HG03354 (cell line): ENCODE measurements around the gene ACAN.

Experiments used
- ATAC-seq: cut with Tn5 transposase; IDR thresholded peaks from one replicate; pipeline ENCODE4 v1.9.1; 2021; ENCODE audit warnings: mild to moderate bottlenecking; ENCODE audit not compliant: unreplicated experiment, poor library complexity, severe bottlenecking

The ACAN gene

GRCh38 chr15:88839146-88839545 lies 35.9 kb downstream of the ACAN start:
- no peak for ATAC-seq

GRCh38 chr15:88839961-88840360 lies 36.7 kb downstream of the ACAN start:
- no peak for ATAC-seq

- ATAC-seq = no peak
These were observed 38.0 kb downstream of the ACAN start for GRCh38 chr15:88841236-88841635.

- ATAC-seq = no peak
These were observed 38.9 kb downstream of the ACAN start for GRCh38 chr15:88842156-88842555.

- ATAC-seq = no peak
These were observed 40.1 kb downstream of the ACAN start for GRCh38 chr15:88843334-88843733.

- ATAC-seq = no peak
These were observed 41.6 kb downstream of the ACAN start for GRCh38 chr15:88844749-88845386.

GRCh38 chr15:88845616-88846015 lies 42.4 kb downstream of the ACAN start:
- no peak for ATAC-seq

- ATAC-seq = no peak
These were observed 43.9 kb downstream of the ACAN start for GRCh38 chr15:88847144-88847543.

- no peak for ATAC-seq
These were observed 45.0 kb downstream of the ACAN start for GRCh38 chr15:88848203-88848602.

GRCh38 chr15:88849376-88850072 lies 46.3 kb downstream of the ACAN start:
- no peak for ATAC-seq

GRCh38 chr15:88852476-88852875 lies 49.2 kb downstream of the ACAN start:
- no peak for ATAC-seq

- no peak for ATAC-seq
These were observed 55.7 kb downstream of the ACAN start for GRCh38 chr15:88858934-88859333.

GRCh38 chr15:88859550-88859949 lies 56.3 kb downstream of the ACAN start:
- no peak for ATAC-seq

- ATAC-seq = no peak
These were observed 57.0 kb downstream of the ACAN start for GRCh38 chr15:88860212-88860611.

GRCh38 chr15:88863412-88863811 lies 60.2 kb downstream of the ACAN start:
- ATAC-seq = no peak

GRCh38 chr15:88864861-88865497 lies 61.7 kb downstream of the ACAN start:
- ATAC-seq = no peak

GRCh38 chr15:88865498-88866099 lies 62.4 kb downstream of the ACAN start:
- ATAC-seq = no peak

GRCh38 chr15:88866295-88866881 lies 63.2 kb downstream of the ACAN start:
- ATAC-seq = no peak

- ATAC-seq = no peak
These were observed 68.1 kb downstream of the ACAN start for GRCh38 chr15:88871313-88871712.

GRCh38 chr15:88872106-88872505 lies 68.9 kb downstream of the ACAN start:
- no peak for ATAC-seq
